ELF-1 (cell line): ENCODE data around the gene CWF19L1.

Source experiments
- DNase-seq: peaks from one replicate; pipeline ENCODE4 v3.0.0-alpha.2; 2016; ENCODE audit warnings: low read depth, low spot score

The CWF19L1 gene

DNA sequence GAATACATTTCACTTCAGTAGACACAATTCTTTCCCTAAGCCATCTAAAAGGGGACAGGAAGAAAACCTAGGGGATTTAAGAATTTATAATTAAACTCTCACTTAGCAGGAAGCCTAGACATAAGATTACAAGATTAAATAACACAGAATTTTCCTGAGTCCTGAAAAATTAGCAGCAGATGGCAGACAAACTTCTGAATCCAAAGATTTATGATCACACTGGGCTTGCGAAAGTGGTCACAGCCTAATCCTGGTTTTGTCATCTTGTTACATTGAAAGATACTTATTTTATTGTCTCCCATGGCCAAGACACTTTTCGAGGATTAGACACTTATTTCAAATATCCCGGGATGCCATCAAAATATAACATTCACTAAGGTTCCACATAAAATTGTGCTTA lies 84.5 kb downstream of the CWF19L1 start:
- DNase-seq, result no peak
